HepG2 (cell line): Measurements from ENCODE around the gene VAMP5. TPM values are rescaled to one million over a fixed set of nuclear protein-coding genes. Genes with fewer than 3 reads are reported as not detected.

Experiments used
- ATF7 ChIP-seq, 2 experiments: fragments of 450-650 bp in 1 of 2; sonication (generic) in 1 of 2; formaldehyde crosslinking in 1 of 2; IDR thresholded peaks; 2 replicates each; pipeline versions ENCODE4 v1.4.0 to v1.6.1; 2016 to 2020; ENCODE audit warnings: antibody characterized with exemption in 1 of 2, mild to moderate bottlenecking in 1 of 2, missing genetic modification reagents in 1 of 2
- GABPB1 ChIP-seq: IDR thresholded peaks from 2 replicates; pipeline ENCODE4 v1.6.1; 2016; ENCODE audit warnings: mild to moderate bottlenecking, missing genetic modification reagents, moderate library complexity, missing compliant biosample characterization
- JUN ChIP-seq: sonication (generic); formaldehyde crosslinking; IDR thresholded peaks from 2 replicates; pipeline ENCODE4 v1.4.0; 2020; ENCODE audit warnings: mild to moderate bottlenecking, missing genetic modification reagents
- KAT7 ChIP-seq: IDR thresholded peaks from 2 replicates; pipeline ENCODE4 v1.6.1; 2018; ENCODE audit warnings: borderline replicate concordance, missing compliant biosample characterization
- KLF13 ChIP-seq: sonication (generic); formaldehyde crosslinking; IDR thresholded peaks from 2 replicates; pipeline ENCODE4 v1.4.0; 2020; ENCODE audit warnings: mild to moderate bottlenecking, missing genetic modification reagents
- MIXL1 ChIP-seq: IDR thresholded peaks from 2 replicates; pipeline ENCODE4 v1.6.1; 2016
- MLLT10 ChIP-seq: sonication (generic); formaldehyde crosslinking; IDR thresholded peaks from 2 replicates; pipeline ENCODE4 v1.4.0; 2020; ENCODE audit warnings: missing genetic modification reagents
- RFXANK ChIP-seq: IDR thresholded peaks from 2 replicates; pipeline ENCODE4 v1.6.1; 2016
- SRF ChIP-seq: IDR thresholded peaks from 2 replicates; pipeline ENCODE4 v1.6.1; 2011; ENCODE audit warnings: mild to moderate bottlenecking, low read depth, low read length, moderate library complexity
- SSRP1 ChIP-seq: IDR thresholded peaks from 2 replicates; pipeline ENCODE4 v1.6.1; 2016; ENCODE audit warnings: control low read depth
- SYNCRIP ChIP-seq: fragments of 200-400 bp; formaldehyde crosslinking; IDR thresholded peaks from 2 replicates; pipeline ENCODE4 v1.6.1; 2018; ENCODE audit warnings: mild to moderate bottlenecking, low read depth, low read length; ENCODE audit not compliant: insufficient read depth
- TBX3 ChIP-seq: fragments of 450-650 bp; IDR thresholded peaks from 2 replicates; pipeline ENCODE4 v1.6.1; 2017; ENCODE audit warnings: antibody characterized with exemption, mild to moderate bottlenecking, inconsistent platforms, borderline replicate concordance
- TCF7 ChIP-seq: sonication (generic); IDR thresholded peaks from 2 replicates; pipeline ENCODE4 v1.6.1; 2016; ENCODE audit warnings: antibody characterized with exemption, low read depth
- ZBTB8A ChIP-seq: sonication (generic); formaldehyde crosslinking; IDR thresholded peaks from 2 replicates; pipeline ENCODE4 v1.4.0; 2020; ENCODE audit warnings: mild to moderate bottlenecking, low read depth, missing genetic modification reagents, borderline replicate concordance
- ZIK1 ChIP-seq: sonication (generic); formaldehyde crosslinking; IDR thresholded peaks from 2 replicates; pipeline ENCODE4 v1.5.0; 2020; ENCODE audit warnings: mild to moderate bottlenecking, low read depth, missing genetic modification reagents, borderline replicate concordance
- ZNF124 ChIP-seq: sonication (generic); formaldehyde crosslinking; IDR thresholded peaks from 2 replicates; pipeline ENCODE4 v1.4.0; 2020; ENCODE audit warnings: missing genetic modification reagents
- ZNF234 ChIP-seq: sonication (generic); formaldehyde crosslinking; conservative IDR thresholded peaks from 2 replicates; pipeline ENCODE4 v1.5.1; 2020; ENCODE audit warnings: mild to moderate bottlenecking, missing genetic modification reagents
- ZZZ3 ChIP-seq: sonication (generic); formaldehyde crosslinking; IDR thresholded peaks from 2 replicates; pipeline ENCODE4 v1.4.0; 2020; ENCODE audit warnings: missing genetic modification reagents, mild to moderate bottlenecking, borderline replicate concordance
- polyA plus RNA-seq, 8 experiments: library from polyadenylated mRNA; depleted of rRNA in 3 of 8; stranded (reverse) in 7 of 8; unstranded in 1 of 8; fragments of >200 nt; fragmentation: Illumina TruSeq in 4 of 8; extraction: Trizol in 4 of 8; gene quantifications; 2 replicates each; pipeline versions ENCODE4 v1.2.1 to v1.2.3, GENCODE V29; 2011 to 2016; ENCODE audit warnings: low read depth in 4 of 8, missing spikeins in 1 of 8, mixed read lengths in 1 of 8; ENCODE audit not compliant: insufficient read depth in 1 of 8
- total RNA-seq, 5 experiments: library from RNA; depleted of rRNA; stranded (reverse); fragments of >200 nt; fragmentation: Illumina TruSeq; extraction: Trizol; gene quantifications; 2 replicates each; pipeline ENCODE4 v1.2.3, GENCODE V29; 2016; ENCODE audit warnings: low read depth in 1 of 5
- TF ChIP-seq, protein P1 (sequence below): conservative IDR thresholded peaks from 2 replicates; pipeline ENCODE4 v1.6.1; 2018; ENCODE audit warnings: missing genetic modification reagents
- TF ChIP-seq, protein P2 (sequence below): sonication (generic); formaldehyde crosslinking; IDR thresholded peaks from 2 replicates; pipeline ENCODE4 v1.4.0; 2020; ENCODE audit warnings: missing genetic modification reagents
- TF ChIP-seq, protein P3 (sequence below): fragments of 450-650 bp; IDR thresholded peaks from 2 replicates; pipeline ENCODE4 v1.6.1; 2016
- TF ChIP-seq, protein P4 (sequence below): sonication (generic); formaldehyde crosslinking; IDR thresholded peaks from 2 replicates; pipeline ENCODE4 v1.4.0; 2020; ENCODE audit warnings: missing genetic modification reagents
- TF ChIP-seq, protein P5 (sequence below): sonication (generic); formaldehyde crosslinking; IDR thresholded peaks from 2 replicates; pipeline ENCODE4 v1.4.0; 2020; ENCODE audit warnings: low read depth, mild to moderate bottlenecking, missing genetic modification reagents

Gene VAMP5
- total and polyA plus RNA-seq, 2 of the 13 experiments (the other 11 are each of a cell fraction or from before 2014, with no cell fraction given) = 7.2 to 56.7 TPM

DNA sequence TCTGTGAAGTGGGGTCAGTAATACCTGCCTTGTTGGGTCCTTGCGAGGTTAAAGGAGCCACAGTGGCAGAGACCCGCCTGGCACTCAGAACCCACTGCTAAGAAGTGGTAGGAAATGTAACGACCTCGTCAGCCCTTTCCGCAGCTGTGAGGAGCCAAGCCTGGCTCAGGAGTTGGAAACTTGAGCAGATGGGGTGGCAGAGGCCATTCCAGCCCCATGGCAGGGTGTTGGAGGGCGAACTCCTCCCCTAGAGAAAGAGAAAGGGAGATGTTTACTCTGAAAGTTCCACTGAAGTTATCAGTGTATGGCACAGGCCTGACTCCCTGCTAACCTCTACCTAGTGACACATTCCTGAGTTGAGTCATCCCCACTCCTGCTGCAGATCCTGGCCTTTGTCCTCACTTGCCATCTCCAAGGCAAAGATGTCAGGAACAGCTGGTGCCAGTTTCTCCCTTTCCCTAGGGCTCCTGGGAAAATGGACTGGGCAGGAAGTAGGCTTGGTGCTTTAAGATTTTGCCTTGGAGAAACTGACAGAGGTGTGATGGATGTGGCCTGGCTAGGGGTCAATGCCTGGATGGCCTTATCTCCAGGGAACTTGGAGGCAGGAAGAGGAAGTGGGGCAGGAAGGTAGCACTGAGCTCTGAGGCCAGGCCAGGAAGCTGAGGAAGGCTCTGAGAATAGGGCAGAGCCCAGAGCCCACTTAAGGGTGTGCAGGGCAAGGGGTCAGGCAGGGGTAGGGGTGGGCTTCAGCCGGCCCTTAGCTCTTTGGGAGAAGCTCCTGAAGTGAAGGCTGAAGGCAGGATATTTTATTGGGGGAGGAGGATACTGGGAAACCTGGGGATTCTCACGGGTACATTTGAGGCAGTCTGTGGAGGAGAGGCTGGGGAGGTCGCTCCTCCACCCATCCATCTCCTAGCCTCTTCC, 888 bp downstream of the VAMP5 start (continued):
- TF ChIP-seq ZNF234 (CRISPR knock-in tag) (no peak), ZNF124 (peak; percentile 76; the same call in 1 of the 2 replicates), KLF13 (CRISPR knock-in tag) (no peak), SSRP1 (CRISPR knock-in tag) (no peak; the same call in none of the 2 replicates), TCF7 (peak; percentile 59), TBX3 (peak; percentile 86; the same call in 1 of the 2 replicates), ZBTB8A (CRISPR knock-in tag) (0 out of 2 replicates have a peak, but pooled peaks have one; percentile 63), ZZZ3 (CRISPR knock-in tag) (0 out of 2 replicates have a peak, but pooled peaks have one; percentile 90), RFXANK (CRISPR knock-in tag) (peak; percentile 78; the same call in 1 of the 2 replicates), MLLT10 (no peak), ZIK1 (no peak), SRF (no peak; the same call in 1 of the 2 replicates), KAT7 (CRISPR knock-in tag) (peak; percentile 96), SYNCRIP (no peak), JUN (CRISPR knock-in tag) (peak; percentile 94), MIXL1 (CRISPR knock-in tag) (peak; percentile 35; the same call in 1 of the 2 replicates), ATF7 (IDR thresholded peaks at IDR 0.05) (peak; percentile 53; the same call in 1 of the 2 replicates), ATF7 (CRISPR knock-in tag; IDR thresholded peaks at IDR 0.05) (no peak), GABPB1 (CRISPR knock-in tag) (peak; percentile 15; the same call in 1 of the 2 replicates)
- TF ChIP-seq, protein P1, sequence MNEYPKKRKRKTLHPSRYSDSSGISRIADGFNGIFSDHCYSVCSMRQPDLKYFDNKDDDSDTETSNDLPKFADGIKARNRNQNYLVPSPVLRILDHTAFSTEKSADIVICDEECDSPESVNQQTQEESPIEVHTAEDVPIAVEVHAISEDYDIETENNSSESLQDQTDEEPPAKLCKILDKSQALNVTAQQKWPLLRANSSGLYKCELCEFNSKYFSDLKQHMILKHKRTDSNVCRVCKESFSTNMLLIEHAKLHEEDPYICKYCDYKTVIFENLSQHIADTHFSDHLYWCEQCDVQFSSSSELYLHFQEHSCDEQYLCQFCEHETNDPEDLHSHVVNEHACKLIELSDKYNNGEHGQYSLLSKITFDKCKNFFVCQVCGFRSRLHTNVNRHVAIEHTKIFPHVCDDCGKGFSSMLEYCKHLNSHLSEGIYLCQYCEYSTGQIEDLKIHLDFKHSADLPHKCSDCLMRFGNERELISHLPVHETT (CRISPR knock-in tag) = no peak
- TF ChIP-seq, protein P2, sequence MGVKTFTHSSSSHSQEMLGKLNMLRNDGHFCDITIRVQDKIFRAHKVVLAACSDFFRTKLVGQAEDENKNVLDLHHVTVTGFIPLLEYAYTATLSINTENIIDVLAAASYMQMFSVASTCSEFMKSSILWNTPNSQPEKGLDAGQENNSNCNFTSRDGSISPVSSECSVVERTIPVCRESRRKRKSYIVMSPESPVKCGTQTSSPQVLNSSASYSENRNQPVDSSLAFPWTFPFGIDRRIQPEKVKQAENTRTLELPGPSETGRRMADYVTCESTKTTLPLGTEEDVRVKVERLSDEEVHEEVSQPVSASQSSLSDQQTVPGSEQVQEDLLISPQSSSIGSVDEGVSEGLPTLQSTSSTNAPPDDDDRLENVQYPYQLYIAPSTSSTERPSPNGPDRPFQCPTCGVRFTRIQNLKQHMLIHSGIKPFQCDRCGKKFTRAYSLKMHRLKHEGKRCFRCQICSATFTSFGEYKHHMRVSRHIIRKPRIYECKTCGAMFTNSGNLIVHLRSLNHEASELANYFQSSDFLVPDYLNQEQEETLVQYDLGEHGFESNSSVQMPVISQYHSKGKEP = no peak
- TF ChIP-seq, protein P3, sequence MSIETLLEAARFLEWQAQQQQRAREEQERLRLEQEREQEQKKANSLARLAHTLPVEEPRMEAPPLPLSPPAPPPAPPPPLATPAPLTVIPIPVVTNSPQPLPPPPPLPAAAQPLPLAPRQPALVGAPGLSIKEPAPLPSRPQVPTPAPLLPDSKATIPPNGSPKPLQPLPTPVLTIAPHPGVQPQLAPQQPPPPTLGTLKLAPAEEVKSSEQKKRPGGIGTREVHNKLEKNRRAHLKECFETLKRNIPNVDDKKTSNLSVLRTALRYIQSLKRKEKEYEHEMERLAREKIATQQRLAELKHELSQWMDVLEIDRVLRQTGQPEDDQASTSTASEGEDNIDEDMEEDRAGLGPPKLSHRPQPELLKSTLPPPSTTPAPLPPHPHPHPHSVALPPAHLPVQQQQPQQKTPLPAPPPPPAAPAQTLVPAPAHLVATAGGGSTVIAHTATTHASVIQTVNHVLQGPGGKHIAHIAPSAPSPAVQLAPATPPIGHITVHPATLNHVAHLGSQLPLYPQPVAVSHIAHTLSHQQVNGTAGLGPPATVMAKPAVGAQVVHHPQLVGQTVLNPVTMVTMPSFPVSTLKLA = 0 out of 2 replicates have a peak, but pooled peaks have one; percentile 22
- TF ChIP-seq, protein P4, sequence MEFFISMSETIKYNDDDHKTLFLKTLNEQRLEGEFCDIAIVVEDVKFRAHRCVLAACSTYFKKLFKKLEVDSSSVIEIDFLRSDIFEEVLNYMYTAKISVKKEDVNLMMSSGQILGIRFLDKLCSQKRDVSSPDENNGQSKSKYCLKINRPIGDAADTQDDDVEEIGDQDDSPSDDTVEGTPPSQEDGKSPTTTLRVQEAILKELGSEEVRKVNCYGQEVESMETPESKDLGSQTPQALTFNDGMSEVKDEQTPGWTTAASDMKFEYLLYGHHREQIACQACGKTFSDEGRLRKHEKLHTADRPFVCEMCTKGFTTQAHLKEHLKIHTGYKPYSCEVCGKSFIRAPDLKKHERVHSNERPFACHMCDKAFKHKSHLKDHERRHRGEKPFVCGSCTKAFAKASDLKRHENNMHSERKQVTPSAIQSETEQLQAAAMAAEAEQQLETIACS (CRISPR knock-in tag) = 0 out of 2 replicates have a peak, but pooled peaks have one; percentile 3
- TF ChIP-seq, protein P5, sequence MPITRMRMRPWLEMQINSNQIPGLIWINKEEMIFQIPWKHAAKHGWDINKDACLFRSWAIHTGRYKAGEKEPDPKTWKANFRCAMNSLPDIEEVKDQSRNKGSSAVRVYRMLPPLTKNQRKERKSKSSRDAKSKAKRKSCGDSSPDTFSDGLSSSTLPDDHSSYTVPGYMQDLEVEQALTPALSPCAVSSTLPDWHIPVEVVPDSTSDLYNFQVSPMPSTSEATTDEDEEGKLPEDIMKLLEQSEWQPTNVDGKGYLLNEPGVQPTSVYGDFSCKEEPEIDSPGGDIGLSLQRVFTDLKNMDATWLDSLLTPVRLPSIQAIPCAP (CRISPR knock-in tag) = 0 out of 2 replicates have a peak, but pooled peaks have one; percentile 88
